ENCODE measurements around the gene CLCA2.

- TF ChIP-seq POLR2AphosphoS5 (IDR thresholded peaks at IDR 0.05; ENCODE audit: low read depth, low read length) (no peak), CHD2 (IDR thresholded peaks at IDR 0.05; ENCODE audit: low read length, partially characterized antibody) (no peak), EP300 (IDR thresholded peaks at IDR 0.05; ENCODE audit: borderline replicate concordance in 1 of 2, low read depth in 1 of 2, low read length in 1 of 2) (no peak)
- TF ChIP-seq, protein P1, sequence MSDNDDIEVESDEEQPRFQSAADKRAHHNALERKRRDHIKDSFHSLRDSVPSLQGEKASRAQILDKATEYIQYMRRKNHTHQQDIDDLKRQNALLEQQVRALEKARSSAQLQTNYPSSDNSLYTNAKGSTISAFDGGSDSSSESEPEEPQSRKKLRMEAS (IDR thresholded peaks at IDR 0.05; ENCODE audit: low read depth), result no peak
- TF ChIP-seq, protein P2, sequence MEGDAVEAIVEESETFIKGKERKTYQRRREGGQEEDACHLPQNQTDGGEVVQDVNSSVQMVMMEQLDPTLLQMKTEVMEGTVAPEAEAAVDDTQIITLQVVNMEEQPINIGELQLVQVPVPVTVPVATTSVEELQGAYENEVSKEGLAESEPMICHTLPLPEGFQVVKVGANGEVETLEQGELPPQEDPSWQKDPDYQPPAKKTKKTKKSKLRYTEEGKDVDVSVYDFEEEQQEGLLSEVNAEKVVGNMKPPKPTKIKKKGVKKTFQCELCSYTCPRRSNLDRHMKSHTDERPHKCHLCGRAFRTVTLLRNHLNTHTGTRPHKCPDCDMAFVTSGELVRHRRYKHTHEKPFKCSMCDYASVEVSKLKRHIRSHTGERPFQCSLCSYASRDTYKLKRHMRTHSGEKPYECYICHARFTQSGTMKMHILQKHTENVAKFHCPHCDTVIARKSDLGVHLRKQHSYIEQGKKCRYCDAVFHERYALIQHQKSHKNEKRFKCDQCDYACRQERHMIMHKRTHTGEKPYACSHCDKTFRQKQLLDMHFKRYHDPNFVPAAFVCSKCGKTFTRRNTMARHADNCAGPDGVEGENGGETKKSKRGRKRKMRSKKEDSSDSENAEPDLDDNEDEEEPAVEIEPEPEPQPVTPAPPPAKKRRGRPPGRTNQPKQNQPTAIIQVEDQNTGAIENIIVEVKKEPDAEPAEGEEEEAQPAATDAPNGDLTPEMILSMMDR (IDR thresholded peaks at IDR 0.05), result no peak
Measured at GRCh38 chr1:86377341-86377740, 46.6 kb upstream of the CLCA2 start.

Data from SK-N-SH (cell line).